ENCODE data around the gene SLC6A18. TPM values are rescaled to one million over a fixed set of nuclear protein-coding genes. Genes with fewer than 3 reads are reported as not detected.
A peak's percentile ranks its signal among the peaks of the same experiment; 100 is the strongest.

SLC6A18 gene
- total and polyA plus RNA-seq, 2 of the 13 experiments (the other 11 are each of a cell fraction or from before 2014, with no cell fraction given), result not detected

DNA sequence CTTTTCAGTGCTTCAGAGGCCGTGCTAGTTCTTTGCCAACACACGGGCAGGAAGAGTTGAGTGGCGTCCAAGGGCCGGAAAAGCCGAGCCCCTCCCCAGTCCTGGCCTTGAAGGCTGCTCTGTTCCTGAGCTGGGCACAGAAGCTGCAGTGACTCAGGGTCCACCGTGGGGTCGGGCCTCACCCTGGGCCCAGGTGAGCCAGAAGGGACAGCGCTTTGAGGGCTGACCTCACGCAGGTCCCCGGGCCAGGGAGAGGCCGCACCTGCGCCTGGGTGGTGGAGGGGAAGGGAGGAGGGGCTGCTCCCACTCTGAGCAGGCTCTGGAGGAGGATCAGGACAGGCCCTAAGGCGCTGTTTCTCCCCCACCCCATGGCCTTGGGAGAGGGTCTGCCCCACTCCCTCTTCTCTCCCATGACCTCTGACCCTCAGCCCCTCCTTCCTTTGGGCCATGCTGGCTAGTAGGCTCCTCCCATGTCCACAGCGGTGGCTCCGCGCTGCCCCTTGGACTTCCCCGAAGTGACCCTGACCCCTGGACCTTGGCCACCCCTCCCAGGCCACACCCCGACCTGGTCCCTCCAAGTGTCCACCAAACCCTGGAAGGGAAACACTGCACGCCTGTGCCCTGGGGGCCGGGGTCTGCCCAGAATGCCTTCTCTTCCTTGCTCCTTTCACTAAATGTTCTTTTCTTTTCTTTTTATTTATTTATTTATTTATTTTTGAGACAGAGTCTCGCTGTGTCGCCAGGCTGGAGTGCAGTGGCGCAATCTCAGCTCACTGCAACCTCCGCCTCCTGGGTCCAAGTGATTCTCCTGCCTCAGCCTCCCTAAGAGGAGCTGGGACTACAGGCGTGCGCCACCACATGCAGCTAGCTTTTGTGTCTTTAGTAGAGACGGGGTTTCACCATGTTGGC, 43.5 kb upstream of the SLC6A18 start (continued):
- no peak for TF ChIP-seq ZNF101 (CRISPR knock-in tag; IDR thresholded peaks at IDR 0.05; ENCODE audit: borderline replicate concordance, low read depth)
- TF ChIP-seq POGZ (CRISPR knock-in tag; IDR thresholded peaks at IDR 0.05), result 0 out of 2 replicates have a peak, but pooled peaks have one; percentile 38
- TF ChIP-seq TAF15 (IDR thresholded peaks at IDR 0.05; ENCODE audit: low read depth, low read length, poor library complexity, severe bottlenecking), result peak; percentile 9
- no peak for TF ChIP-seq NONO (IDR thresholded peaks at IDR 0.05)
- TF ChIP-seq NONO (CRISPR knock-in tag; conservative IDR thresholded peaks at IDR 0.05), result peak; percentile 88
- TF ChIP-seq CREBL2 (CRISPR knock-in tag; IDR thresholded peaks at IDR 0.05; ENCODE audit: borderline replicate concordance), result peak; percentile 33; the same call in 1 of the 2 replicates
- TF ChIP-seq MEF2D (CRISPR knock-in tag; IDR thresholded peaks at IDR 0.05), result 0 out of 2 replicates have a peak, but pooled peaks have one; percentile 31
- TF ChIP-seq, protein P1, sequence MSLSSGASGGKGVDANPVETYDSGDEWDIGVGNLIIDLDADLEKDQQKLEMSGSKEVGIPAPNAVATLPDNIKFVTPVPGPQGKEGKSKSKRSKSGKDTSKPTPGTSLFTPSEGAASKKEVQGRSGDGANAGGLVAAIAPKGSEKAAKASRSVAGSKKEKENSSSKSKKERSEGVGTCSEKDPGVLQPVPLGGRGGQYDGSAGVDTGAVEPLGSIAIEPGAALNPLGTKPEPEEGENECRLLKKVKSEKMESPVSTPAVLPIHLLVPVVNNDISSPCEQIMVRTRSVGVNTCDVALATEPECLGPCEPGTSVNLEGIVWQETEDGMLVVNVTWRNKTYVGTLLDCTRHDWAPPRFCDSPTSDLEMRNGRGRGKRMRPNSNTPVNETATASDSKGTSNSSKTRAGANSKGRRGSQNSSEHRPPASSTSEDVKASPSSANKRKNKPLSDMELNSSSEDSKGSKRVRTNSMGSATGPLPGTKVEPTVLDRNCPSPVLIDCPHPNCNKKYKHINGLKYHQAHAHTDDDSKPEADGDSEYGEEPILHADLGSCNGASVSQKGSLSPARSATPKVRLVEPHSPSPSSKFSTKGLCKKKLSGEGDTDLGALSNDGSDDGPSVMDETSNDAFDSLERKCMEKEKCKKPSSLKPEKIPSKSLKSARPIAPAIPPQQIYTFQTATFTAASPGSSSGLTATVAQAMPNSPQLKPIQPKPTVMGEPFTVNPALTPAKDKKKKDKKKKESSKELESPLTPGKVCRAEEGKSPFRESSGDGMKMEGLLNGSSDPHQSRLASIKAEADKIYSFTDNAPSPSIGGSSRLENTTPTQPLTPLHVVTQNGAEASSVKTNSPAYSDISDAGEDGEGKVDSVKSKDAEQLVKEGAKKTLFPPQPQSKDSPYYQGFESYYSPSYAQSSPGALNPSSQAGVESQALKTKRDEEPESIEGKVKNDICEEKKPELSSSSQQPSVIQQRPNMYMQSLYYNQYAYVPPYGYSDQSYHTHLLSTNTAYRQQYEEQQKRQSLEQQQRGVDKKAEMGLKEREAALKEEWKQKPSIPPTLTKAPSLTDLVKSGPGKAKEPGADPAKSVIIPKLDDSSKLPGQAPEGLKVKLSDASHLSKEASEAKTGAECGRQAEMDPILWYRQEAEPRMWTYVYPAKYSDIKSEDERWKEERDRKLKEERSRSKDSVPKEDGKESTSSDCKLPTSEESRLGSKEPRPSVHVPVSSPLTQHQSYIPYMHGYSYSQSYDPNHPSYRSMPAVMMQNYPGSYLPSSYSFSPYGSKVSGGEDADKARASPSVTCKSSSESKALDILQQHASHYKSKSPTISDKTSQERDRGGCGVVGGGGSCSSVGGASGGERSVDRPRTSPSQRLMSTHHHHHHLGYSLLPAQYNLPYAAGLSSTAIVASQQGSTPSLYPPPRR (CRISPR knock-in tag; IDR thresholded peaks at IDR 0.05; ENCODE audit: borderline replicate concordance), result peak; percentile 76
- no peak for TF ChIP-seq ZNF790 (CRISPR knock-in tag; IDR thresholded peaks at IDR 0.05; ENCODE audit: borderline replicate concordance)
- TF ChIP-seq EP300 (IDR thresholded peaks at IDR 0.05; ENCODE audit: low read depth in 2 of 2, low read length in 2 of 2), result peak; percentile 11 to 69; a peak in 1 of 4 replicates
- TF ChIP-seq EP300 (CRISPR knock-in tag; IDR thresholded peaks at IDR 0.05; ENCODE audit: borderline replicate concordance), result no peak
- no peak for TF ChIP-seq ATF4 (CRISPR knock-in tag; IDR thresholded peaks at IDR 0.05)
- TF ChIP-seq SIN3A (IDR thresholded peaks at IDR 0.05; ENCODE audit: borderline replicate concordance, low read depth, low read length), result no peak
- no peak for TF ChIP-seq IRF2 (CRISPR knock-in tag; IDR thresholded peaks at IDR 0.05)
- TF ChIP-seq ZNF343 (CRISPR knock-in tag; IDR thresholded peaks at IDR 0.05), result no peak
- TF ChIP-seq, protein P2, sequence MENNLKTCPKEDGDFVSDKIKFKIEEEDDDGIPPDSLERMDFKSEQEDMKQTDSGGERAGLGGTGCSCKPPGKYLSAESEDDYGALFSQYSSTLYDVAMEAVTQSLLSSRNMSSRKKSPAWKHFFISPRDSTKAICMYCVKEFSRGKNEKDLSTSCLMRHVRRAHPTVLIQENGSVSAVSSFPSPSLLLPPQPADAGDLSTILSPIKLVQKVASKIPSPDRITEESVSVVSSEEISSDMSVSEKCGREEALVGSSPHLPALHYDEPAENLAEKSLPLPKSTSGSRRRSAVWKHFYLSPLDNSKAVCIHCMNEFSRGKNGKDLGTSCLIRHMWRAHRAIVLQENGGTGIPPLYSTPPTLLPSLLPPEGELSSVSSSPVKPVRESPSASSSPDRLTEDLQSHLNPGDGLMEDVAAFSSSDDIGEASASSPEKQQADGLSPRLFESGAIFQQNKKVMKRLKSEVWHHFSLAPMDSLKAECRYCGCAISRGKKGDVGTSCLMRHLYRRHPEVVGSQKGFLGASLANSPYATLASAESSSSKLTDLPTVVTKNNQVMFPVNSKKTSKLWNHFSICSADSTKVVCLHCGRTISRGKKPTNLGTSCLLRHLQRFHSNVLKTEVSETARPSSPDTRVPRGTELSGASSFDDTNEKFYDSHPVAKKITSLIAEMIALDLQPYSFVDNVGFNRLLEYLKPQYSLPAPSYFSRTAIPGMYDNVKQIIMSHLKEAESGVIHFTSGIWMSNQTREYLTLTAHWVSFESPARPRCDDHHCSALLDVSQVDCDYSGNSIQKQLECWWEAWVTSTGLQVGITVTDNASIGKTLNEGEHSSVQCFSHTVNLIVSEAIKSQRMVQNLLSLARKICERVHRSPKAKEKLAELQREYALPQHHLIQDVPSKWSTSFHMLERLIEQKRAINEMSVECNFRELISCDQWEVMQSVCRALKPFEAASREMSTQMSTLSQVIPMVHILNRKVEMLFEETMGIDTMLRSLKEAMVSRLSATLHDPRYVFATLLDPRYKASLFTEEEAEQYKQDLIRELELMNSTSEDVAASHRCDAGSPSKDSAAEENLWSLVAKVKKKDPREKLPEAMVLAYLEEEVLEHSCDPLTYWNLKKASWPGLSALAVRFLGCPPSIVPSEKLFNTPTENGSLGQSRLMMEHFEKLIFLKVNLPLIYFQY (CRISPR knock-in tag; IDR thresholded peaks at IDR 0.05; ENCODE audit: borderline replicate concordance), result no peak; the same call in 1 of the 2 replicates
- no peak; the same call in 1 of the 2 replicates for TF ChIP-seq ZNF547 (CRISPR knock-in tag; IDR thresholded peaks at IDR 0.05)
- no peak for TF ChIP-seq TSC22D2 (CRISPR knock-in tag; IDR thresholded peaks at IDR 0.05; ENCODE audit: borderline replicate concordance)

Measured in HepG2 (cell line).